GM13977 (cell line): ENCODE measurements around the gene ABCC1.

Experiments used
- DNase-seq: peaks from one replicate; pipeline ENCODE4 v3.0.0; 2012; ENCODE audit warnings: low spot score
- in situ Hi-C: fragments of 300-500 bp; cut with MboI; formaldehyde crosslinking; loops from one replicate; pipeline ENCODE4 v1.12.0; 2022; ENCODE audit warnings: low sequenced_read_pairs, low pct_unique_long_range_greater_than_20kb, mixed read lengths, inconsistent platforms; ENCODE audit not compliant: unreplicated experiment
- TF ChIP-seq, protein P1 (sequence below): IDR thresholded peaks from 2 replicates; pipeline ENCODE4 v1.5.1; 2012; ENCODE audit warnings: mild to moderate bottlenecking, control low read depth; ENCODE audit not compliant: insufficient read depth; ENCODE audit errors: extremely low read depth, missing control alignments

Gene ABCC1

DNA sequence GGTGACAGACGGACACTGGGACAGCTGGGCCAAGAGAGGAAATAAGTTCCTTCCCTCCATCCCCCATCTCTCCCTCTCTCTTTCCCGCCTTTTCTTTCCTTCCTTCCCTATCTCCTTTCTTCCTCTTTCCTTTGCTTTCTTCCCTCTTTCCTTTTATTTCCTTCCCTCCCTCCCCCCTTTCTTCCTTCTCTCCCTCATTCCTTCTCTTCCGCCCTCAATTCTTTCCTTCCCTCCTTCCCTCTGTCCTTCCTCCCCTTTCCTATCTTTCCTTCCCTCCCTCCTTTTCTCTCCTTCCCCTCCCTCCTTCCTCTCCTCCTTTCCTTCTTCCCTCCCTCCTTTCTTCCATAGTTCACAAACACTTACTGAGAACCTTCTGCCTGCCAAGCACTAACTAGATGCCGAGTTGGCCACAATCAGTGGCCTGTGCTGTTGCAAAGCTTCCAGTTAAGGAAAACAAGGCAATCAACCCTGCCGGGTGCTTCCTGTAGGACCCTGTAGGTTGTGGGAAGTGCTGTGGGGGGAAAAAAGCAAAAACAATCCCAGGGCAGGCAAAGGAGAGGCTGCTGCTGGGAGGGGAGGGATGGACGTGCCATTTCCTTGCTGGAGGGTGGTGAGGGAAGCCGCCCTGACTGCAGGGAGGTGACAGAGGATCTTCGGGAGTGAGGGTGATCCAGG is 242.2 kb downstream of the ABCC1 start:
- no peak for DNase-seq
- in situ Hi-C loops, result no loop called here
- TF ChIP-seq, protein P1, sequence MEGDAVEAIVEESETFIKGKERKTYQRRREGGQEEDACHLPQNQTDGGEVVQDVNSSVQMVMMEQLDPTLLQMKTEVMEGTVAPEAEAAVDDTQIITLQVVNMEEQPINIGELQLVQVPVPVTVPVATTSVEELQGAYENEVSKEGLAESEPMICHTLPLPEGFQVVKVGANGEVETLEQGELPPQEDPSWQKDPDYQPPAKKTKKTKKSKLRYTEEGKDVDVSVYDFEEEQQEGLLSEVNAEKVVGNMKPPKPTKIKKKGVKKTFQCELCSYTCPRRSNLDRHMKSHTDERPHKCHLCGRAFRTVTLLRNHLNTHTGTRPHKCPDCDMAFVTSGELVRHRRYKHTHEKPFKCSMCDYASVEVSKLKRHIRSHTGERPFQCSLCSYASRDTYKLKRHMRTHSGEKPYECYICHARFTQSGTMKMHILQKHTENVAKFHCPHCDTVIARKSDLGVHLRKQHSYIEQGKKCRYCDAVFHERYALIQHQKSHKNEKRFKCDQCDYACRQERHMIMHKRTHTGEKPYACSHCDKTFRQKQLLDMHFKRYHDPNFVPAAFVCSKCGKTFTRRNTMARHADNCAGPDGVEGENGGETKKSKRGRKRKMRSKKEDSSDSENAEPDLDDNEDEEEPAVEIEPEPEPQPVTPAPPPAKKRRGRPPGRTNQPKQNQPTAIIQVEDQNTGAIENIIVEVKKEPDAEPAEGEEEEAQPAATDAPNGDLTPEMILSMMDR, result no peak
